Astrocyte (in vitro differentiated cells and primary cell): ENCODE measurements around the gene KY. TPM values are rescaled to one million over a fixed set of nuclear protein-coding genes. Genes with fewer than 3 reads are reported as not detected.

Experiments
- DNase-seq: peaks from one replicate; pipeline ENCODE4 v3.0.0-alpha.2; 2010; ENCODE audit warnings: low read depth
- FAIRE-seq: peaks from 2 replicates; lab custom pipeline; 2011; peaks lifted over from hg19 to GRCh38; lab: Jason Lieb, UNC
- H2AFZ ChIP-seq: 2 replicates; pipeline ENCODE4 v1.6.0; 2012; ENCODE audit warnings: low read depth, low read length, inconsistent platforms
- H3K27ac ChIP-seq: 2 replicates; pipeline ENCODE4 v1.5.1; 2011; ENCODE audit warnings: low read depth, low read length, inconsistent platforms
- H3K27me3 ChIP-seq: 2 replicates; pipeline ENCODE4 v1.6.0; 2011; ENCODE audit warnings: low read length, inconsistent platforms; ENCODE audit not compliant: insufficient read depth
- H3K36me3 ChIP-seq: 2 replicates; pipeline ENCODE4 v1.5.1; 2011; ENCODE audit warnings: low read length, inconsistent platforms; ENCODE audit not compliant: insufficient read depth
- H3K4me1 ChIP-seq: 2 replicates; pipeline ENCODE4 v1.5.1; 2011; ENCODE audit warnings: low read length, inconsistent platforms; ENCODE audit not compliant: insufficient read depth
- H3K4me2 ChIP-seq: 2 replicates; pipeline ENCODE4 v1.6.0; 2012; ENCODE audit warnings: low read length, inconsistent platforms
- H3K4me3 ChIP-seq: 2 replicates; pipeline ENCODE4 v1.5.1; 2011; ENCODE audit warnings: low read depth, mild to moderate bottlenecking, low read length, inconsistent platforms; ENCODE audit not compliant: insufficient read depth
- H3K79me2 ChIP-seq: 2 replicates; pipeline ENCODE4 v1.6.0; 2012; ENCODE audit warnings: mild to moderate bottlenecking, low read length, inconsistent platforms; ENCODE audit not compliant: insufficient read depth
- H3K9ac ChIP-seq: 2 replicates; pipeline ENCODE4 v1.6.0; 2012; ENCODE audit warnings: mild to moderate bottlenecking, low read length, inconsistent platforms
- H3K9me3 ChIP-seq: 2 replicates; pipeline ENCODE4 v1.5.1; 2012; ENCODE audit warnings: low read depth, mild to moderate bottlenecking, low read length, inconsistent platforms; ENCODE audit not compliant: insufficient read depth
- H4K20me1 ChIP-seq: 2 replicates; pipeline ENCODE4 v1.6.0; 2012; ENCODE audit warnings: low read length, inconsistent platforms; ENCODE audit not compliant: insufficient read depth
- H3K27ac Mint-ChIP-seq: one replicate; pipeline ENCODE4 v1.8.0; 2021; ENCODE audit warnings: mild to moderate bottlenecking, mixed read lengths; ENCODE audit not compliant: unreplicated experiment
- H3K27me3 Mint-ChIP-seq: one replicate; pipeline ENCODE4 v1.8.0; 2021; ENCODE audit warnings: low read depth, mixed read lengths; ENCODE audit not compliant: unreplicated experiment
- H3K36me3 Mint-ChIP-seq: one replicate; pipeline ENCODE4 v1.8.0; 2021; ENCODE audit warnings: low read depth, mixed read lengths; ENCODE audit not compliant: unreplicated experiment
- H3K4me1 Mint-ChIP-seq: one replicate; pipeline ENCODE4 v1.8.0; 2021; ENCODE audit warnings: low read depth, mixed read lengths; ENCODE audit not compliant: unreplicated experiment
- H3K4me3 Mint-ChIP-seq: one replicate; pipeline ENCODE4 v1.8.0; 2021; ENCODE audit warnings: mild to moderate bottlenecking, moderate library complexity, mixed read lengths; ENCODE audit not compliant: unreplicated experiment
- H3K9me3 Mint-ChIP-seq: one replicate; pipeline ENCODE4 v1.8.0; 2021; ENCODE audit warnings: mild to moderate bottlenecking, mixed read lengths; ENCODE audit not compliant: unreplicated experiment
- EZH2 ChIP-seq: IDR thresholded peaks from 2 replicates; pipeline ENCODE4 v1.6.1; 2012; ENCODE audit warnings: mild to moderate bottlenecking, low read length, inconsistent platforms; ENCODE audit not compliant: insufficient read depth
- total RNA-seq: library from RNA; stranded (reverse); gene quantifications from 2 replicates; pipeline ENCODE4 v1.2.1, GENCODE V29; 2021
- TF ChIP-seq, protein P1 (sequence below): IDR thresholded peaks from 2 replicates; pipeline ENCODE4 v1.5.1; 2011; ENCODE audit warnings: low read depth, mild to moderate bottlenecking, inconsistent platforms, low read length, moderate library complexity; ENCODE audit not compliant: insufficient read depth

The KY gene
- total RNA-seq, 1 donor from 2014 or later = 0.11 TPM

DNA sequence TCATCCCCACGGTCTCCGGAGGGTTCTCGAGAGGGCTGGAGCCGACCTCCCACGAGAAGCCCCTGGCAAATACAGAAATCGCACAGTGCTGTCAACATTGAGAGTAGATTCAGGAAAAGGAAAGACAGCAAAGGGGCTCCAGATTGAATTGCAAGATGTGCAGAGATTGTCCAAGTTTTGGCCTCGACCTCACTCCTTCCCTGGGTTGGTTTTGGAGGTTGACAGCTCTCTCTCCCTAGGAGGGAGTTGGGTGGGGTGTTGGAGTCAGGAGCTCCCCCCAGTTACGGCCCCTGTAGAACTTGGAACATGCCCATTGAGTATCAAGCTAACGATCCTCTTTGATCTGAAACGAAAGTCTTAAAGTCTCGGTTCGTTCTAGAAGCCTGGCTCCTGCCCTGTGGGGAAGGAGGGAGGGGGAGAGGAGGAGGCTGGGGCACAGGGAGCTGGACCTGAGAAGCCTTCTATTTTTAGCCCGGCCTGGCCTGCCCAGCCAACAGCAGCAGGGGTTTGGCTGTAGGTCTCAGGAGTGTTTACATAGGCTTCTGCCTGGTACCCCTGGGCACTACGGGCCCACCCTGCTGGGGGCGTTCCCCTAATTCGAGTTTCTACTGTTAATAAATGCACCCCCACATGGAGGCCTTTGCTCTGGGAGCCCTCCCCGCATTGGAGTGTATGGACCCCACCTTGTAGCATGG is 672 bp upstream of the KY start:
- H3K36me3 ChIP-seq = no peaks in the 10 kb centered on the region
- H3K4me3 Mint-ChIP-seq = no peak overlapping the region
- peak overlapping the region; percentile 92 for H2AFZ ChIP-seq
- peaks cover 89% of the 10 kb centered on the region for H3K27me3 Mint-ChIP-seq
- H3K27ac ChIP-seq = peak overlapping the region; percentile 57
- no peaks in the 10 kb centered on the region for H3K79me2 ChIP-seq
- peaks cover 24% of the 10 kb centered on the region for H3K4me1 ChIP-seq
- FAIRE-seq (peak; percentile 23), DNase-seq (peak; percentile 29)
- H4K20me1 ChIP-seq = no peaks in the 10 kb centered on the region
- peaks cover 2% of the 10 kb centered on the region for H3K36me3 Mint-ChIP-seq
- no peaks in the 10 kb centered on the region for H3K9me3 ChIP-seq
- peaks cover 2% of the 10 kb centered on the region for H3K4me1 Mint-ChIP-seq
- peak overlapping the region; percentile 91 for H3K4me2 ChIP-seq
- peak overlapping the region; percentile 60 for H3K4me3 ChIP-seq
- peaks cover 10% of the 10 kb centered on the region for H3K9me3 Mint-ChIP-seq
- no peak overlapping the region for H3K27ac Mint-ChIP-seq
- no peak for TF ChIP-seq EZH2
- TF ChIP-seq, protein P1, sequence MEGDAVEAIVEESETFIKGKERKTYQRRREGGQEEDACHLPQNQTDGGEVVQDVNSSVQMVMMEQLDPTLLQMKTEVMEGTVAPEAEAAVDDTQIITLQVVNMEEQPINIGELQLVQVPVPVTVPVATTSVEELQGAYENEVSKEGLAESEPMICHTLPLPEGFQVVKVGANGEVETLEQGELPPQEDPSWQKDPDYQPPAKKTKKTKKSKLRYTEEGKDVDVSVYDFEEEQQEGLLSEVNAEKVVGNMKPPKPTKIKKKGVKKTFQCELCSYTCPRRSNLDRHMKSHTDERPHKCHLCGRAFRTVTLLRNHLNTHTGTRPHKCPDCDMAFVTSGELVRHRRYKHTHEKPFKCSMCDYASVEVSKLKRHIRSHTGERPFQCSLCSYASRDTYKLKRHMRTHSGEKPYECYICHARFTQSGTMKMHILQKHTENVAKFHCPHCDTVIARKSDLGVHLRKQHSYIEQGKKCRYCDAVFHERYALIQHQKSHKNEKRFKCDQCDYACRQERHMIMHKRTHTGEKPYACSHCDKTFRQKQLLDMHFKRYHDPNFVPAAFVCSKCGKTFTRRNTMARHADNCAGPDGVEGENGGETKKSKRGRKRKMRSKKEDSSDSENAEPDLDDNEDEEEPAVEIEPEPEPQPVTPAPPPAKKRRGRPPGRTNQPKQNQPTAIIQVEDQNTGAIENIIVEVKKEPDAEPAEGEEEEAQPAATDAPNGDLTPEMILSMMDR = no peak
- no peaks in the 10 kb centered on the region for H3K27me3 ChIP-seq
- peak overlapping the region; percentile 65 for H3K9ac ChIP-seq

DNA sequence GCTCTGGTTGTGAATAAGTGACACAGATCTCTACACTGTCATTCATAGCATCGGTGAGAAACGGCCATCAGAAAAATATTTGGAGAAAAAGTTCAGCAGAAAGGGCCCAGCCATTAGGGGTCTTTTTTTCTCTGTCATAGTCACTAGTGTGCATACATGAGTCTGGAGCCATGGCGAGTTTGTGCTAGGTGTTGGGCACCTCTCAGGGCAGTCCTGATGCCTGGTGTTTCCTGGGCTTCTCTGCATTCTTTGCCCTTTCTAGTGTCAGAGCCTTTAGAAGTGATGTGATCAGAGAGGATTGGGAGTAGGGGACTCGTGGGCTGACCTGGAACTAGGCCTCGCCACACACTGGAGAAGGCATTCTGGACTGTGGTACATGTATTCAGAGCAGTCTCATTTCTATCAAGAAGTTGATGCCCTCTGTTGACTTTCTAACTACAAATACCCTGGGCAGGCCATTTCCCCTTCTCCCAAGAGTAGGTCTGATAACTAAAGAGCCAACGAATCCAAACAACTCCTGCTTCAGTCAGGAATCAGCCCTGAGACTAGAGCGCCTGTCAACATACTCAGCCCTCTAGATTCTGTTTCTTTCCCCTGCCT is 1.6 kb downstream of the KY start:
- Histone ChIP-seq H3K4me2 (no peak overlapping the region), H3K9me3 (no peaks in the 10 kb centered on the region), H3K27me3 (no peaks in the 10 kb centered on the region), H3K36me3 (no peaks in the 10 kb centered on the region), H4K20me1 (no peaks in the 10 kb centered on the region), H2AFZ (no peak overlapping the region), H3K4me3 (no peak overlapping the region), H3K79me2 (no peaks in the 10 kb centered on the region), H3K27ac (no peak overlapping the region), H3K9ac (no peak overlapping the region), H3K4me1 (peaks cover 24% of the 10 kb centered on the region)
- peaks cover 2% of the 10 kb centered on the region for H3K4me1 Mint-ChIP-seq
- H3K9me3 Mint-ChIP-seq = peaks cover 5% of the 10 kb centered on the region
- DNase-seq (no peak), FAIRE-seq (no peak)
- H3K27ac Mint-ChIP-seq = no peak overlapping the region
- H3K36me3 Mint-ChIP-seq = no peaks in the 10 kb centered on the region
- H3K27me3 Mint-ChIP-seq = peaks cover 85% of the 10 kb centered on the region
- no peak overlapping the region for H3K4me3 Mint-ChIP-seq
- TF ChIP-seq, protein P1 = no peak
- TF ChIP-seq EZH2 = no peak
